Measurements from ENCODE around the gene TM4SF4. TPM values are rescaled to one million over a fixed set of nuclear protein-coding genes. Genes with fewer than 3 reads are reported as not detected.

TM4SF4 gene
- total RNA-seq, 4 donors from 2014 or later: 0.32 TPM; not detected in 3

DNA sequence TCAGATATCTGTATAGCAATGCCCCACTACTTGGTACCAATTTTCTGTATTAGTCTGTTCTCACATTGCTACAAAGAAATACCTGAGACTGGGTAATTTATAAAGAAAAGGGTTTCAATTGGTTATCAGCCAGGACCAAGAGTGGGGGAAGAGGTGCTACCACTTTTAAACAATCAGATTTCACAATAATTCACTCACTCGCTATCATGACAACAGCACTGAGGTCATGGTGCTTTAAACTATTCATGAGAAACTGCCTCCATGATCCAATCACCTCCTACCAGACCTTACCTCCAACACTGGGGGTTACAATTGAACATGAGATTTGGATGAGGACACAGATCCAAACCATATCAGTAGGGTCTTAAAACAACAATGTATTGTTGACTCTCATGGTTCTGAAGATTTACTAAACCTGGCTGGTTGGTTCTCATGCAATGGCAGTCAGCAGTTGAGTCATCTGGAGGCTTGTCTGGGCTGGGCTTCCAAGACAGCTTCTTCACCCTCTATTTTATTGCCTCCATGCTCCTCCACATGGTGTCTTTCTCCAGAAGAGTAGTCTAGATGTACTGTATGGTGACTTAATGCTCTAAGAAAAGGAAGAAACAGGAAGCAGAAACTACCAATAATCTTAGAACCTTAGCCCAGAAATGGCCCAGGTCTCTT, 21.2 kb upstream of the TM4SF4 start:
- TF ChIP-seq POLR2AphosphoS5 (IDR thresholded peaks at IDR 0.05): no peak
- TF ChIP-seq POLR2A (IDR thresholded peaks at IDR 0.05): no peak
- TF ChIP-seq EP300 (IDR thresholded peaks at IDR 0.05): no peak
- TF ChIP-seq, protein P1, sequence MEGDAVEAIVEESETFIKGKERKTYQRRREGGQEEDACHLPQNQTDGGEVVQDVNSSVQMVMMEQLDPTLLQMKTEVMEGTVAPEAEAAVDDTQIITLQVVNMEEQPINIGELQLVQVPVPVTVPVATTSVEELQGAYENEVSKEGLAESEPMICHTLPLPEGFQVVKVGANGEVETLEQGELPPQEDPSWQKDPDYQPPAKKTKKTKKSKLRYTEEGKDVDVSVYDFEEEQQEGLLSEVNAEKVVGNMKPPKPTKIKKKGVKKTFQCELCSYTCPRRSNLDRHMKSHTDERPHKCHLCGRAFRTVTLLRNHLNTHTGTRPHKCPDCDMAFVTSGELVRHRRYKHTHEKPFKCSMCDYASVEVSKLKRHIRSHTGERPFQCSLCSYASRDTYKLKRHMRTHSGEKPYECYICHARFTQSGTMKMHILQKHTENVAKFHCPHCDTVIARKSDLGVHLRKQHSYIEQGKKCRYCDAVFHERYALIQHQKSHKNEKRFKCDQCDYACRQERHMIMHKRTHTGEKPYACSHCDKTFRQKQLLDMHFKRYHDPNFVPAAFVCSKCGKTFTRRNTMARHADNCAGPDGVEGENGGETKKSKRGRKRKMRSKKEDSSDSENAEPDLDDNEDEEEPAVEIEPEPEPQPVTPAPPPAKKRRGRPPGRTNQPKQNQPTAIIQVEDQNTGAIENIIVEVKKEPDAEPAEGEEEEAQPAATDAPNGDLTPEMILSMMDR (IDR thresholded peaks at IDR 0.05): no peak
- H3K36me3 ChIP-seq: no peaks in the 10 kb centered on the region
- peaks cover 20% of the 10 kb centered on the region for H3K4me1 ChIP-seq
- H3K27ac ChIP-seq: no peak overlapping the region
- no peak overlapping the region for H3K4me3 ChIP-seq
- H3K27me3 ChIP-seq: no peaks in the 10 kb centered on the region
- 100% methylated on average over 1 of the region's 1 CpG for WGBS
- H3K9me3 ChIP-seq: no peaks in the 10 kb centered on the region
- no peak for DNase-seq (ENCODE audit: low spot score in 2 of 2)

DNA sequence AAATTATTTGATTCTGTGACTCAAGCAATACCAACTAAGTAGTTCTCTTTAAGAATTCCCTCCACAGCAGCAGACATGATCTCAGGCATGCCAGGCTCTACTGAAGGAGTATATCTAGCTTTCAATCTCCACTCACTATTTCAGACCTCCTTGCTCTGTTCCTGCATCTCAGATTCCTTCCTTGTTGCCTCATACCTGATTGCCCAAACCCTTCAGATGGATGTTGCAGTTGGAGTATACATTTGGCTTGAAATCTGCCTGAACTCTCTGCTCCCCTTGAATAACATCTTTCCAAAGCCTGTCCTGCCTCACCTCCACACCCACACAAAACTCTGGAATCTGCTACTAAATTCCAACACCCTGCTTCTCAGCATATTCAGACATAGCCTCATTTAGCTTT, 19.8 kb upstream of the TM4SF4 start:
- Histone ChIP-seq H3K27me3 (no peaks in the 10 kb centered on the region), H3K4me3 (no peak overlapping the region), H3K36me3 (no peaks in the 10 kb centered on the region), H3K4me1 (peaks cover 8% of the 10 kb centered on the region), H3K9me3 (no peaks in the 10 kb centered on the region), H3K27ac (no peak overlapping the region)
- no peak for DNase-seq (ENCODE audit: low spot score in 2 of 2)
- TF ChIP-seq, protein P1 (IDR thresholded peaks at IDR 0.05): no peak
- TF ChIP-seq EP300 (IDR thresholded peaks at IDR 0.05): no peak
- no peak for TF ChIP-seq POLR2A (IDR thresholded peaks at IDR 0.05)
- TF ChIP-seq POLR2AphosphoS5 (IDR thresholded peaks at IDR 0.05): no peak

DNA sequence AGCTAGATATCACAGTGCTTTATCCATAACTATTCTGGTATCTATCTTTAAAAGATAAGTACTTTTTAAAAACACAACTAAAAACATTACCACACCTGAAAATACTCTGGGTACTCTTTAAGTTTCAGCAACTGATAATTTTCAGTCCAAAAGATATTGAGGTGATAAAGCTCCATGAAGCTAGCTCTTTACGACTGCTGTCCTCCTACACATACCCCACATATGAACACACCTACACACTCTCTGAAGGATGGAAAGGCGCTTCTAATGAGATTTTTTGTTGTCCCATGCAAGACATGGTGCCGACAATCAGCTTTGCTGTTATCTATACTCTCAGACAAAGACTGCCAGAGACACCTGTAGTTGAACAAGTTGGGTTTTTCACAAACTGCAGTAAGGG, 19.1 kb upstream of the TM4SF4 start:
- Histone ChIP-seq H3K4me1 (peaks cover 4% of the 10 kb centered on the region), H3K9me3 (no peaks in the 10 kb centered on the region), H3K36me3 (no peaks in the 10 kb centered on the region), H3K27ac (no peak overlapping the region), H3K4me3 (no peak overlapping the region), H3K27me3 (no peaks in the 10 kb centered on the region)
- TF ChIP-seq, protein P1 (IDR thresholded peaks at IDR 0.05): no peak
- TF ChIP-seq POLR2A (IDR thresholded peaks at IDR 0.05) (no peak), EP300 (IDR thresholded peaks at IDR 0.05) (no peak), POLR2AphosphoS5 (IDR thresholded peaks at IDR 0.05) (no peak)
- DNase-seq (ENCODE audit: low spot score in 2 of 2): no peak
- 85% methylated on average over 3 of the region's 3 CpGs for WGBS

DNA sequence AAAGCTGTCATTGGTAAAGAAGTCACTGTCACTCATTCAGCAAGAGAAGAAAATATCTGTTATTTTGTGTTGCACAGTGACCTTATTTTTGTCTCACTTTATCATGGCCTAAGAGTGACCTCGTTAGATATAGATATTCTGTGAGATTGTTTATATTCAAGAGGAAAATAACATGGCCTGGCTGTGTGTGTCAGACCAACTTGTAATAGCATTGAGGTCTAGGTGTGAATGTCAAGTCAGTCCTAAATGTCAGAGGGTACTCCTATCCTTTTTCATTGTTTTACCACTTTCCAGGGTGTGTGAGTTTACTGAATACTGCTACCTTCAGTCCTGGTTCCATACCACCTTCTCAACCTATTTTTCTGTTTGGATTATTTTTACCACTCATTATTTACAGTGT, 18.5 kb upstream of the TM4SF4 start:
- Histone ChIP-seq H3K4me3 (no peak overlapping the region), H3K9me3 (no peaks in the 10 kb centered on the region), H3K36me3 (no peaks in the 10 kb centered on the region), H3K27ac (no peak overlapping the region), H3K27me3 (no peaks in the 10 kb centered on the region), H3K4me1 (peaks cover 4% of the 10 kb centered on the region)
- DNase-seq (ENCODE audit: low spot score in 2 of 2): no peak
- no peak for TF ChIP-seq EP300 (IDR thresholded peaks at IDR 0.05)
- no peak for TF ChIP-seq POLR2AphosphoS5 (IDR thresholded peaks at IDR 0.05)
- no peak for TF ChIP-seq POLR2A (IDR thresholded peaks at IDR 0.05)
- TF ChIP-seq, protein P1 (IDR thresholded peaks at IDR 0.05): no peak
- WGBS: 90% methylated on average over 1 of the region's 1 CpG

DNA sequence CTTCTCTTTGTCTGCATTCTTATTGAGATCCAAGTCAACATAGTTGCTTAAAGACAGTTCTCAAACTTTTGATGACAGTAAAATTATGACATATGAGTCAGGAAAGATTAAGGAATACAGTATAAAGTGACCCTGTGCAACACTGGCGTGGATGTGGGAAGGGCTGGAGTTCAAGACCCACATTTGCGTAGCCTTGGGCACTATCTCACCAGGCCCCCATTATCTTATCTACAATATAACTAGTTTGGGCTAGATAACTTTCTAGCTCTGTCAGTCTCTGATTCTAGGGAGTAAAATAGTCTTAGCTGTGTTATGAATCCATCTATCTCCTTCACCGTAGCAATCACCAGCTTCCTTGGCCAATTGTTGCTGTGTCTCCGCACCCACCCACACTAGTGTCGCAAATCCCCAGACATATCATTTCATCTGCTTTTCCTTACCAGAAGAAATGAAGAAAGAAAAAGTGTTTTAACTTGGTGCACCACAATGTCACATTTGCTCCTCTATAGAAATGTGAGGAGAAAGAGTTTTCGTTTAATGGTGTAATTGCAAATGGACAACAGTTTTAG, 14.9 kb upstream of the TM4SF4 start:
- WGBS: 86% methylated on average over 6 of the region's 6 CpGs
- Histone ChIP-seq H3K4me1 (no peaks in the 10 kb centered on the region), H3K4me3 (no peak overlapping the region), H3K27me3 (no peaks in the 10 kb centered on the region), H3K27ac (no peak overlapping the region), H3K9me3 (no peaks in the 10 kb centered on the region), H3K36me3 (no peaks in the 10 kb centered on the region)
- no peak for DNase-seq (ENCODE audit: low spot score in 2 of 2)
- TF ChIP-seq, protein P1 (IDR thresholded peaks at IDR 0.05): no peak
- TF ChIP-seq POLR2AphosphoS5 (IDR thresholded peaks at IDR 0.05): no peak
- TF ChIP-seq EP300 (IDR thresholded peaks at IDR 0.05): no peak
- no peak for TF ChIP-seq POLR2A (IDR thresholded peaks at IDR 0.05)

All from suprapubic skin (tissue), 4 donors.